WTC11 (cell line): Measurements from ENCODE around the gene TAOK2.

Source experiments
- ATF6 ChIP-seq: sonication (generic); formaldehyde crosslinking; IDR thresholded peaks from 2 replicates; pipeline ENCODE4 v1.8.1; 2023; ENCODE audit warnings: mild to moderate bottlenecking, missing genetic modification reagents
- CBFB ChIP-seq: sonication (generic); formaldehyde crosslinking; IDR thresholded peaks from 2 replicates; pipeline ENCODE4 v1.8.1; 2022; ENCODE audit warnings: mild to moderate bottlenecking, low read depth, missing genetic modification reagents
- CREB1 ChIP-seq: sonication (generic); formaldehyde crosslinking; IDR thresholded peaks from 2 replicates; pipeline ENCODE4 v1.8.0; 2023; ENCODE audit warnings: mild to moderate bottlenecking, missing genetic modification reagents
- CTCF ChIP-seq: fragments of 200-600 bp; IDR thresholded peaks from 2 replicates; pipeline ENCODE4 v1.8.0; 2022; ENCODE audit warnings: antibody characterized with exemption
- ELF4 ChIP-seq: sonication (generic); formaldehyde crosslinking; IDR thresholded peaks from 2 replicates; pipeline ENCODE4 v1.8.1; 2022; ENCODE audit warnings: low read depth, mild to moderate bottlenecking, moderate library complexity, missing genetic modification reagents
- IRF1 ChIP-seq: sonication (generic); formaldehyde crosslinking; IDR thresholded peaks from 2 replicates; pipeline ENCODE4 v1.8.0; 2023; ENCODE audit warnings: missing genetic modification reagents
- MAX ChIP-seq: sonication (generic); formaldehyde crosslinking; IDR thresholded peaks from 2 replicates; pipeline ENCODE4 v1.8.0; 2022; ENCODE audit warnings: mild to moderate bottlenecking, missing genetic modification reagents
- PRRX2 ChIP-seq: fragments of 250-450 bp; sonication (Bioruptor Pico); IDR thresholded peaks from 2 replicates; pipeline ENCODE4 v1.8.0; 2021; ENCODE audit warnings: mild to moderate bottlenecking
- SMAD3 ChIP-seq: sonication (generic); formaldehyde crosslinking; IDR thresholded peaks from 2 replicates; pipeline ENCODE4 v1.8.0; 2022; ENCODE audit warnings: missing genetic modification reagents, mild to moderate bottlenecking, borderline replicate concordance
- TEAD1 ChIP-seq: sonication (generic); formaldehyde crosslinking; IDR thresholded peaks from 2 replicates; pipeline ENCODE4 v1.8.0; 2022; ENCODE audit warnings: mild to moderate bottlenecking, missing genetic modification reagents
- TEAD4 ChIP-seq: sonication (generic); formaldehyde crosslinking; IDR thresholded peaks from 2 replicates; pipeline ENCODE4 v1.8.0; 2022; ENCODE audit warnings: mild to moderate bottlenecking, missing genetic modification reagents
- ZBTB43 ChIP-seq: sonication (generic); formaldehyde crosslinking; IDR thresholded peaks from 2 replicates; pipeline ENCODE4 v1.8.1; 2023; ENCODE audit warnings: mild to moderate bottlenecking, missing genetic modification reagents
- ZNF232 ChIP-seq: sonication (generic); formaldehyde crosslinking; IDR thresholded peaks from 2 replicates; pipeline ENCODE4 v1.8.0; 2022; ENCODE audit warnings: mild to moderate bottlenecking, missing genetic modification reagents
- ZNF512 ChIP-seq: sonication (generic); formaldehyde crosslinking; IDR thresholded peaks from 2 replicates; pipeline ENCODE4 v1.8.1; 2022; ENCODE audit warnings: missing genetic modification reagents, borderline replicate concordance

GRCh38 chr16:30017277-30017656 is 43.6 kb downstream of the TAOK2 start:
- TF ChIP-seq ATF6 (CRISPR knock-in tag) (no peak), IRF1 (CRISPR knock-in tag) (no peak), ZBTB43 (no peak), ZNF232 (CRISPR knock-in tag) (no peak), ELF4 (CRISPR knock-in tag) (no peak), TEAD1 (no peak), CREB1 (CRISPR knock-in tag) (no peak), CTCF (no peak), SMAD3 (CRISPR knock-in tag) (no peak), MAX (CRISPR knock-in tag) (no peak), PRRX2 (CRISPR knock-in tag) (no peak), CBFB (CRISPR knock-in tag) (no peak), TEAD4 (CRISPR knock-in tag) (no peak), ZNF512 (no peak)
